HEK293 (cell line): ENCODE measurements around the gene CCSER1.
"Not testable (repeated sequence)": the region's sequence is repeated elsewhere in the genome, so short reads cannot be mapped to it uniquely, and the experiment has no call there.

ENCODE experiments used
- CTCF ChIA-PET: fragments of 350-600 bp; formaldehyde crosslinking; extraction: SDS; loops from one replicate; lab custom pipeline; 2021; ENCODE audit warnings: antibody characterized with exemption; lab: Yijun Ruan, JAX
- POLR2A ChIA-PET: fragments of 300-600 bp; formaldehyde crosslinking; extraction: SDS; loops from one replicate; lab custom pipeline; 2020; ENCODE audit warnings: antibody characterized with exemption, inconsistent platforms; lab: Yijun Ruan, JAX
- H3K27ac ChIP-seq: fragments of 200-500 bp; sonication (Bioruptor generic); 2 replicates; pipeline ENCODE4 v1.5.1; 2014; ENCODE audit warnings: low read depth, low read length, control low read depth, inconsistent platforms; ENCODE audit errors: extremely low read depth
- H3K36me3 ChIP-seq, 2 experiments: fragments of 200-500 bp in 1 of 2; sonication (Bioruptor generic) in 1 of 2; 1 replicate in 1 of 2; 2 replicates in 1 of 2; pipeline ENCODE4 v1.5.1; 2014 to 2017; ENCODE audit warnings: inconsistent platforms in 2 of 2, low read length in 2 of 2; ENCODE audit not compliant: control insufficient read depth in 2 of 2, insufficient read depth in 1 of 2
- H3K4me1 ChIP-seq: fragments of 200-500 bp; sonication (Bioruptor generic); 2 replicates; pipeline ENCODE4 v1.5.1; 2014; ENCODE audit warnings: mild to moderate bottlenecking, low read length, inconsistent platforms; ENCODE audit not compliant: control insufficient read depth, insufficient read depth
- H3K4me3 ChIP-seq: 2 replicates; pipeline ENCODE4 v1.5.1; 2011; ENCODE audit warnings: low read depth, mild to moderate bottlenecking, control low read depth, low read length, moderate library complexity
- H3K9me3 ChIP-seq: fragments of 200-500 bp; sonication (Bioruptor generic); 2 replicates; pipeline ENCODE4 v1.5.1; 2014; ENCODE audit warnings: low read depth, low read length, inconsistent platforms; ENCODE audit not compliant: control insufficient read depth, insufficient read depth
- ATF2 ChIP-seq: fragments of 450-650 bp; formaldehyde crosslinking; IDR thresholded peaks from 2 replicates; pipeline ENCODE4 v1.5.1; 2016; ENCODE audit warnings: missing biosample characterization, missing genetic modification characterization, low read depth
- OSR2 ChIP-seq: fragments of 450-650 bp; formaldehyde crosslinking; IDR thresholded peaks from 2 replicates; pipeline ENCODE4 v1.5.1; 2016; ENCODE audit warnings: missing biosample characterization, missing genetic modification characterization
- OVOL3 ChIP-seq: fragments of 450-650 bp; formaldehyde crosslinking; IDR thresholded peaks from 2 replicates; pipeline ENCODE4 v1.5.1; 2016; ENCODE audit warnings: missing biosample characterization, missing genetic modification characterization
- TRIM28 ChIP-seq: IDR thresholded peaks from 2 replicates; pipeline ENCODE4 v1.6.1; 2011; ENCODE audit warnings: low read length, control low read depth, borderline replicate concordance
- ZBTB49 ChIP-seq: fragments of 450-650 bp; formaldehyde crosslinking; IDR thresholded peaks from 2 replicates; pipeline ENCODE4 v1.5.1; 2016; ENCODE audit warnings: missing biosample characterization, missing genetic modification characterization, low read depth
- ZFP41 ChIP-seq: fragments of 450-650 bp; formaldehyde crosslinking; IDR thresholded peaks from 2 replicates; pipeline ENCODE4 v1.5.1; 2016; ENCODE audit warnings: missing biosample characterization, missing genetic modification characterization, borderline replicate concordance
- ZNF148 ChIP-seq: fragments of 450-650 bp; formaldehyde crosslinking; IDR thresholded peaks from 2 replicates; pipeline ENCODE4 v1.5.0; 2017; ENCODE audit warnings: missing biosample characterization, missing genetic modification characterization, borderline replicate concordance
- ZNF19 ChIP-seq: fragments of 450-650 bp; formaldehyde crosslinking; IDR thresholded peaks from 2 replicates; pipeline ENCODE4; 2016; ENCODE audit warnings: missing biosample characterization, missing genetic modification characterization, low read depth
- ZNF488 ChIP-seq: fragments of 450-650 bp; formaldehyde crosslinking; IDR thresholded peaks from 2 replicates; pipeline ENCODE4 v1.5.1; 2016; ENCODE audit warnings: missing biosample characterization, missing genetic modification characterization
- ZNF501 ChIP-seq: fragments of 450-650 bp; formaldehyde crosslinking; IDR thresholded peaks from 2 replicates; pipeline ENCODE4 v1.5.1; 2016; ENCODE audit warnings: missing biosample characterization, missing genetic modification characterization
- ZNF518A ChIP-seq: fragments of 450-650 bp; formaldehyde crosslinking; conservative IDR thresholded peaks from 2 replicates; pipeline ENCODE4 v1.5.1; 2016; ENCODE audit warnings: low read depth, missing biosample characterization, missing genetic modification characterization
- ZNF639 ChIP-seq: fragments of 450-650 bp; formaldehyde crosslinking; IDR thresholded peaks from 2 replicates; pipeline ENCODE4 v1.5.1; 2016; ENCODE audit warnings: missing biosample characterization, missing genetic modification characterization
- ZSCAN18 ChIP-seq: fragments of 450-650 bp; formaldehyde crosslinking; IDR thresholded peaks from 2 replicates; pipeline ENCODE4 v1.5.1; 2016; ENCODE audit warnings: missing biosample characterization, missing genetic modification characterization
- ZSCAN4 ChIP-seq: fragments of 450-650 bp; formaldehyde crosslinking; IDR thresholded peaks from 2 replicates; pipeline ENCODE4 v1.5.1; 2017; ENCODE audit warnings: missing biosample characterization, missing genetic modification characterization

The CCSER1 gene

GRCh38 chr4:91212211-91212610 lies 1085.0 kb downstream of the CCSER1 start (continued):
- TF ChIP-seq ZNF518A (tag by site-specific recombination), result no peak
- TF ChIP-seq ZBTB49 (tag by site-specific recombination), result no peak
- TF ChIP-seq ZFP41 (tag by site-specific recombination), result no peak
- no peak for TF ChIP-seq ZNF148 (tag by site-specific recombination)
- no peak for TF ChIP-seq OVOL3

GRCh38 chr4:91217831-91218403 lies 1090.7 kb downstream of the CCSER1 start:
- H3K4me3 ChIP-seq, H3K27ac ChIP-seq, H3K9me3 ChIP-seq, H3K36me3 ChIP-seq, POLR2A ChIA-PET, H3K4me1 ChIP-seq: not testable (repeated sequence)
- CTCF ChIA-PET, result interaction anchor here (0.6 kb wide), 1 partner anchor 115 kb away, joined by 3 read pairs; no protein-coding TSS in a partner anchor

- Histone ChIP-seq H3K27ac (no peak overlapping the region), H3K36me3 (no peaks in the 10 kb centered on the region), H3K4me1 (no peaks in the 10 kb centered on the region), H3K9me3 (no peaks in the 10 kb centered on the region), H3K4me3 (no peak overlapping the region)
- CTCF ChIA-PET, result interaction anchor here (0.6 to 0.7 kb wide), 2 partner anchors 39 to 656 kb away, joined by 3 to 6 read pairs; no protein-coding TSS in a partner anchor
- POLR2A ChIA-PET, result no interaction called here
- TF ChIP-seq ZNF488 (tag by site-specific recombination) (no peak), OSR2 (tag by site-specific recombination) (no peak), ZNF639 (no peak), ZNF501 (tag by site-specific recombination) (no peak), TRIM28 (no peak), ZSCAN4 (no peak), ZSCAN18 (tag by site-specific recombination) (no peak), ATF2 (tag by site-specific recombination) (no peak), ZNF19 (tag by site-specific recombination) (no peak)
Observed at GRCh38 chr4:91220315-91220714, 1093.1 kb downstream of the CCSER1 start.
